Measurements from ENCODE around the gene POFUT1.
"Not testable (repeated sequence)": the region's sequence is repeated elsewhere in the genome, so short reads cannot be mapped to it uniquely, and the experiment has no call there.

The POFUT1 gene

DNA sequence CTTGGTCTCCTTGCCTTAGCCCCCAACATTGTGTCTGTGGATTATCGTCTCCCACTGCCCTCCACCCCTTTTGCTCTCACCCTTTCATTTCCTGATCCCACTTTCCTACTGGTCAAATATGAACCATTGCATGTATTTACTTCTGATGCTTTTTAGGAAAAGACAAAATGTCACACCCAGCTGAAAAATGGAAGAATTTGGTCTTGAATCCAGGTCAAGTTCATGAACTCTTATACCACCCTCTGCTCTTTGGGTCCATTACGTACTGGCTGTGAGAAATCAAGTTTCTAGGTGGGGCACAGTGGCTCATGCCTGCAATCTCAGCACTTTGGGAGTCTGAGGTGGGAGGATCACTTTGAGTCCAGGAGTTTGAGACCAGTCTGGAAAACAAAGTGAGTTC is 54.0 kb downstream of the POFUT1 start:
- Histone ChIP-seq H3K9me3 (ENCODE audit: insufficient read depth, low read depth, low read length) (no peaks in the 10 kb centered on the region), H3K36me3 (ENCODE audit: insufficient read depth, low read length) (no peaks in the 10 kb centered on the region), H3K27me3 (ENCODE audit: insufficient read depth, low read length) (no peaks in the 10 kb centered on the region), H3K27ac (ENCODE audit: low read depth, low read length) (no peak overlapping the region), H3K4me1 (ENCODE audit: insufficient read depth, low read length) (no peaks in the 10 kb centered on the region), H3K4me3 (ENCODE audit: low read length) (no peak overlapping the region), H3K9ac (ENCODE audit: low read depth, low read length) (no peak overlapping the region)
- WGBS, result 91% methylated on average over 2 of the region's 2 CpGs

DNA sequence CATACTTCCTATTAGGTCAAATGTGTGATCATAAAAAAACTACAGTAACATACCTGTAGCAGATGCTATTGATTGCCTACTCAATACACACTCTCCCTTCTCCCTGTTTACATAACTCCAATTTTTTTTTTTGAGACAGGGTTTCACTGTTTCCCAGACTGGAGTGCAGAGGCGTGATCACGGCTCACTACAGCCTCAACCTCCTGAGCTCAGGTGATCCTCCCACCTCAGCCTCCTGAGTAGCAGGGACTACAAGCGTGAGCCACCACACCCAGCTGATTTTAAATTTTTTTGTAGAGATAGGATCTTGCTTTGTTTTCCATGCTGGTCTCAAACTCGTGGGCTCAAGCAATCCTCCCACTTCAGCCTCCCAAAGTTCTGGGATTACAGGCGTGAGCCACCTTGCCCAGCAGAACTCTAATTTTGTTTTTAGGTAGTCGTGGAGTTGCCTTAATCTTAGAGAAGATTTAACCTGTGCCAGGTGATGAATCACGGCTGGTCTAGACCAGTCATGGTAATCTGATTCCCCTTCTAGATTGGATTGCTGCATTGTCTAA is 55.8 kb downstream of the POFUT1 start:
- Histone ChIP-seq H3K9ac (ENCODE audit: low read depth, low read length) (no peak overlapping the region), H3K27ac (ENCODE audit: low read depth, low read length) (no peak overlapping the region), H3K4me1 (ENCODE audit: insufficient read depth, low read length) (no peaks in the 10 kb centered on the region), H3K36me3 (ENCODE audit: insufficient read depth, low read length) (no peaks in the 10 kb centered on the region), H3K9me3 (ENCODE audit: insufficient read depth, low read depth, low read length) (no peaks in the 10 kb centered on the region), H3K4me3 (ENCODE audit: low read length) (no peak overlapping the region), H3K27me3 (ENCODE audit: insufficient read depth, low read length) (no peaks in the 10 kb centered on the region)
- WGBS, result 84% methylated on average over 7 of the region's 7 CpGs

DNA sequence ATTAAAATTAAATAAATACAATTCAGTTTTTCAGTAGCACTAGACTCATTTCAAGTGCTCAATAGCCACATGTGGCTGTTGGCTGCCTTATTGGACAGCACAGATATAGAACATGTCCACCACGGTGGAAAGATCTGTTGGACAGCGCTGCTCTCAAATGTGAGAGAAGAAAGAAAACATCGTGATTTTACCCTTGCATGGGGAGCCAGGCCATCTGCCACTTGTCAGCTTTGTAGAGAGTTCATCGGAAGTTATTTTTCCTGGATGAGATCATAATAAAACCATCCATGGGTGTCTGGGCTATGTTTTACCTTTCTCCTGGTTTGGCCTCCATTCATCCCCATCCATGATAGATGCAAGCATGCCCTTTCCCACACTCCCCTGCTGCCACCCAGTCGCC is 63.9 kb downstream of the POFUT1 start:
- 92% methylated on average over 5 of the region's 5 CpGs for WGBS
- Histone ChIP-seq H3K9me3 (ENCODE audit: insufficient read depth, low read depth, low read length) (peaks cover 2% of the 10 kb centered on the region; the same call in 1 of the 2 replicates), H3K4me1 (ENCODE audit: insufficient read depth, low read length) (no peaks in the 10 kb centered on the region), H3K9ac (ENCODE audit: low read depth, low read length) (no peak overlapping the region), H3K4me3 (ENCODE audit: low read length) (no peak overlapping the region), H3K36me3 (ENCODE audit: insufficient read depth, low read length) (no peaks in the 10 kb centered on the region), H3K27me3 (ENCODE audit: insufficient read depth, low read length) (no peaks in the 10 kb centered on the region), H3K27ac (ENCODE audit: low read depth, low read length) (no peak overlapping the region)

DNA sequence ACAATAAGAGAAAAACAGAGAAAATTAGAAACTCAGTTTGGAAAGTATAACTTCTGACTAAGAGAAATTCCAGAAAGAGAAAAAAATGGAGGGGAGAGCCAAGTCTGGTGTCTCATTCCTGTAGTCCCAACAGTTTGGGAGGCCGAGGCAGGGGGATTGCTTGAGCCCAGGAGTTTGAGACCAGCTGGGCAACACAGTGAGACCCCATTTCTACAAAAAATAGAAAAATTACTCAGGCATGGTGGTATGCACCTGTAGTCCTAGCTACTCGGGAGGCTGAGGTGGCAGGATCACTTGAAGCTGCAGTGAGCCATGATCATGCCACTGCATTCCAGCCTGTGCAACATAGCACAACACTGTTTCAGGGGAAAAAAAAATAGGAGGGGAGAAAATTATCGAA is 66.7 kb downstream of the POFUT1 start:
- Histone ChIP-seq H3K36me3 (ENCODE audit: insufficient read depth, low read length) (no peaks in the 10 kb centered on the region), H3K27me3 (ENCODE audit: insufficient read depth, low read length) (no peaks in the 10 kb centered on the region), H3K9ac (ENCODE audit: low read depth, low read length) (no peak overlapping the region), H3K27ac (ENCODE audit: low read depth, low read length) (no peak overlapping the region), H3K4me3 (ENCODE audit: low read length) (no peak overlapping the region), H3K4me1 (ENCODE audit: insufficient read depth, low read length) (peaks cover 5% of the 10 kb centered on the region; the same call in 1 of the 2 replicates), H3K9me3 (ENCODE audit: insufficient read depth, low read depth, low read length) (peaks cover 2% of the 10 kb centered on the region; the same call in 1 of the 2 replicates)
- 89% methylated on average over 2 of the region's 3 CpGs for WGBS

DNA sequence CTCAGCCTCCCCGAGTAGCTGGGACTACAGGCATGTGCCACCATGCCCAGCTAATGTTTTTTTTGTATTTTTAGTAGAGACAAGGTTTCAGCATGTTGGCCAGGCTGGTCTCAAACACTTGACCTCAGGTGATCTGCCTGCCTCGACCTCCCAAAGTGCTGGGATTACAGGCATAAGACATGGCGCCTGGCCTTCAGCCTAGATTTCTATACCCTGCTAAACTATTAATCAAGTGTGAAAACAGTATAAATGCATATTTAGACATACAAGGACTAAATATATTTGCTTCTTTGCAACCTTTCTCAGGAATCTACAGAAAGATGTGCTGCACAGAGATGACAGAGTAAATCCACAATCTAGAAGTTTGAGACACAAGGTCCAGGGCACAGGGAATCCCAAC is 67.5 kb downstream of the POFUT1 start:
- H3K27me3 ChIP-seq (ENCODE audit: insufficient read depth, low read length); H3K9me3 ChIP-seq (ENCODE audit: insufficient read depth, low read depth, low read length); H3K4me1 ChIP-seq (ENCODE audit: insufficient read depth, low read length); H3K36me3 ChIP-seq (ENCODE audit: insufficient read depth, low read length); H3K4me3 ChIP-seq (ENCODE audit: low read length); H3K27ac ChIP-seq (ENCODE audit: low read depth, low read length); H3K9ac ChIP-seq (ENCODE audit: low read depth, low read length): not testable (repeated sequence)
- WGBS, result 86% methylated on average over 3 of the region's 3 CpGs

DNA sequence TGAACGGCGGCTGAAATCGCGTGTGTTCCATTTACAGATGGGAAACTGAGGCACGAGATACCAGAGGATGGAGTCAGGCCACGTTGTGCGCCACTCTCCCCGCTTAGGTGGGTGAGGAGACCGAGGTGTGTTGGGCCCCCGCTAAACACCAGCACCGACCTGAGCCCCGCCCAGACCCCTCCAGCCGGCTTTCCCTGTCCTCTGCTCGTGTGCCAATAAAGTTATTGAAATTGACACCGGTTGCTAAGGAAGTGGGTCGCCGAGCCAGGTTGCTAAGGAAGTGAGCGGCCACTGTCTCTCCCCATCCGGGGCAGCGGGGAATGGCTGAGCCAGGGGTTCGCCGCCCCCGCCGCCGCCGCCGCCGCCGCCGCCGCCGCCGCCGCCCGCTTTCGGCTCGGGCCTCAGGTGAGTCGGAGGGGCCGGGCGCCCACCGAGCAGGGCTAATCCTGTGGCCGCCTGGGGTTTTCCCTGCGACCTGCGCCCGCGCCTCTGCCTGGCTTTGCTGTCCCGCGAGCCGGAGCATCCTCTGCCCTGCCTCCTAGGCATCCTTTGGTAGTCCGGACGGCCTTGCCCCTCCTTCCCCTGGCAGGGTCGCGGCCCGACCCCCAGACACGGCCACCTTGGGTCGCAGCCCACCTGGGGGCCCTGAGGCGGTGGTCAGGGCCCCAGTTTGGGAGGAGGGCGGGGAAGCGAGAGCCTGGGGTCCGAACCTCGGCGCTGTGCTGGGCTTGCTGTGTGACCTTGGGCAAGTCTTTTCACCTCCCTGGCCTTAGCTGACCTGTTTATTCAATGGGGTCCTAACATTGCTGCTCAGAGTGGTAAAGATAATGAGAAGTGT is 69.9 kb downstream of the POFUT1 start, which contains the start of gene KIF3B:
KIF3B (plus strand) TSS at position 291 of the 838 bp plus-strand sequence. CDS start 32,127 bp downstream, outside the sequence.
- Histone ChIP-seq H3K4me3 (ENCODE audit: low read length) (peak within 1 kb of the TSS; percentile 87), H3K9ac (ENCODE audit: low read depth, low read length) (peak within 1 kb of the TSS; percentile 73), H3K4me1 (ENCODE audit: insufficient read depth, low read length) (peaks cover 5% of the 10 kb centered on the region; the same call in 1 of the 2 replicates), H3K27me3 (ENCODE audit: insufficient read depth, low read length) (no peaks in the 10 kb centered on the region), H3K9me3 (ENCODE audit: insufficient read depth, low read depth, low read length) (peaks cover 2% of the 10 kb centered on the region; the same call in 1 of the 2 replicates), H3K36me3 (ENCODE audit: insufficient read depth, low read length) (peaks cover 3% of the 10 kb centered on the region; the same call in 1 of the 2 replicates), H3K27ac (ENCODE audit: low read depth, low read length) (no peak within 1 kb of the TSS; the same call in 1 of the 2 replicates)
- WGBS, result 4% methylated on average over 62 of the region's 62 CpGs

DNA sequence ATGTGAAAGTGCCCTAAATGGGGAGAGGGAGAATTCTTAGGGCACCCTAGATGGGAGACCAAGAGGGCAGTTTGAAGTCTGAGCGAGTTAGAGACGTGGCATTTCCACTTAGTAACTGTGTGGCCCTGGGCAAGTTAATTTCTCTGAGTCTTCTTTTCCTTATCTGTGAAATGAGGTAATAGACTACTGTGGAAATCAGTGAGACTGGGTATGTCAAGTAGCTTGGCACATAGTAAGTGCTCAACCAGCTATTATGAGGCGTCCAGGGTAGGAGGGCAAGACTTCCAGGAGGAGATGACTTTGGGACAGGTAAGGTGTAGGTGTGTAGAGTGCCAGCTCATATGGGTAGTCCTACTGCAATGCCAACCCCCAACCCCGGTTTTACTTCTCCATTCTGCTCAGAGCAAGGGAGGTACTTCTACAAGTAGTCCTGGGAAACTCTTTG is 70.5 kb downstream of the POFUT1 start:
- WGBS, result 81% methylated on average over 4 of the region's 4 CpGs
- Histone ChIP-seq H3K36me3 (ENCODE audit: insufficient read depth, low read length) (peaks cover 3% of the 10 kb centered on the region; the same call in 1 of the 2 replicates), H3K27ac (ENCODE audit: low read depth, low read length) (no peak overlapping the region), H3K27me3 (ENCODE audit: insufficient read depth, low read length) (no peaks in the 10 kb centered on the region), H3K4me3 (ENCODE audit: low read length) (peak overlapping the region; percentile 87), H3K4me1 (ENCODE audit: insufficient read depth, low read length) (peaks cover 5% of the 10 kb centered on the region; the same call in 1 of the 2 replicates), H3K9ac (ENCODE audit: low read depth, low read length) (peak overlapping the region; percentile 73; the same call in 1 of the 2 replicates), H3K9me3 (ENCODE audit: insufficient read depth, low read depth, low read length) (peaks cover 2% of the 10 kb centered on the region; the same call in 1 of the 2 replicates)

DNA sequence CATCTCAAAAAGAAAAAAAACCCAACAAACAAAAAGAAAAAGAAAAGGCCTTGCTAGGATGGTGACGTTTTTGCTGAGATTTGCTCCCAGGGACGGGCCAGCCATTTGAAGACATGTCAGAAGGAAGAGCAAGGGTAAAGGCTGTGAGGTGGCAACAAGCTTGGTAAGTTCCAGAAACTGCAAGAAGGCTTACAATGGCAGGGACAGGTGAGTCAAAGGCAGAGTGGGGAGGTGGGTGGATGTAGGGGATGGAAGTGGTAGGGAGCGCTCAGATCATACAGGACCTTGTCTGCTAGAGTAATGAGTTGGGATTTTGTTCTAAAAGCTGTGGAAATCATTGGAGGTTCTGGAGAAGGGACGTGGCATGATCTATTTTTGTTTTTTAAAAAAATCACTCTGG is 74.0 kb downstream of the POFUT1 start:
- Histone ChIP-seq H3K36me3 (ENCODE audit: insufficient read depth, low read length) (peaks cover 3% of the 10 kb centered on the region; the same call in 1 of the 2 replicates), H3K9ac (ENCODE audit: low read depth, low read length) (no peak overlapping the region), H3K27me3 (ENCODE audit: insufficient read depth, low read length) (no peaks in the 10 kb centered on the region), H3K27ac (ENCODE audit: low read depth, low read length) (no peak overlapping the region), H3K9me3 (ENCODE audit: insufficient read depth, low read depth, low read length) (no peaks in the 10 kb centered on the region), H3K4me3 (ENCODE audit: low read length) (no peak overlapping the region), H3K4me1 (ENCODE audit: insufficient read depth, low read length) (peaks cover 5% of the 10 kb centered on the region; the same call in 1 of the 2 replicates)
- 91% methylated on average over 4 of the region's 4 CpGs for WGBS

DNA sequence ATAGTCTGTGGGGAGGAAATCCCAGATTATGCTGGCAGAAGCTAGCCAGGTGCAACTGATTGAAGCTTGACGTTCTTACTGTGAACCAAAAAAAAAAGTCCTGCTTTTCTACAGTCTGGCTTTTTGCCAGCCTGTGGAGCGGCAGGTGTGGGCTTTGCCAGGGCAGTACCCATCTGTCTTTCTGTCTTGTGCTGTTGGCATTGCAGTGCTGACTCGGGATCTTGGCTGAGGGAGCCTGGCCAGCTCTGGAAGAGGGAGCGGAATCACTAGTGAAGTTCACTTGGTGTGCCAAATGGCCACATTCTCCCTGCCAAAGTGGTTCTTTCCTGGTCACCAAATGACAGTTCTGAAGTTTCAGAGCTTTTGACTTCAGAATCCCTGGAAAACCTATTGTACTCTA is 74.8 kb downstream of the POFUT1 start:
- Histone ChIP-seq H3K9me3 (ENCODE audit: insufficient read depth, low read depth, low read length) (no peaks in the 10 kb centered on the region), H3K9ac (ENCODE audit: low read depth, low read length) (no peak overlapping the region), H3K4me1 (ENCODE audit: insufficient read depth, low read length) (peaks cover 5% of the 10 kb centered on the region; the same call in 1 of the 2 replicates), H3K27ac (ENCODE audit: low read depth, low read length) (no peak overlapping the region), H3K27me3 (ENCODE audit: insufficient read depth, low read length) (no peaks in the 10 kb centered on the region), H3K36me3 (ENCODE audit: insufficient read depth, low read length) (peaks cover 3% of the 10 kb centered on the region; the same call in 1 of the 2 replicates), H3K4me3 (ENCODE audit: low read length) (no peak overlapping the region)
- 92% methylated on average over 4 of the region's 4 CpGs for WGBS

DNA sequence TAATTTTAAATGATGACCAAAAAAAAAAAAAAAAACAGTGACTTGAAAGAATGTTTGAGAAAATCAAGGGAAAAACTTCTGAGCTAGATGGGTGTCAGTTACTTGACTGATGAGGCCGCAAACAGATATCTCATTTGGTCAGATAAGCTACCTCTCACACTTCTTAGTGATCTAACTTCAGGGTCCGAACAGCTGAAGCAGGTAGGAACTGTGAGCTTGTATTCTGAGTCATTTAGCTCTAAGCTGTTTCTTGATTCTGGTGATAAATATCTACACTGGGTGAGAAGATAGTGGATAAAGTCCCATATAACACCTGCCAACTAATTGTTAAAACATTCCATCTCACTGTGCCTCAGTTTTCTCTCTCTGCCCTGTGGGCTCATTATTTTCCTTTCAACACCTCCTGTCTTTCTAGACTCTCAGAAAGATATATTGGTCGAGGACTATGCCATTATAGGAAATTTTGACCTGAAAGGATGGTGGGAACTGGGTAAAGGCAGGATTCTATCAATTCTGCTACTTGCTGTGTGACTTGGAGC is 77.5 kb downstream of the POFUT1 start:
- Histone ChIP-seq H3K4me3 (ENCODE audit: low read length) (no peak overlapping the region), H3K27ac (ENCODE audit: low read depth, low read length) (no peak overlapping the region), H3K36me3 (ENCODE audit: insufficient read depth, low read length) (peaks cover 8% of the 10 kb centered on the region; the same call in 1 of the 2 replicates), H3K27me3 (ENCODE audit: insufficient read depth, low read length) (no peaks in the 10 kb centered on the region), H3K4me1 (ENCODE audit: insufficient read depth, low read length) (no peaks in the 10 kb centered on the region), H3K9me3 (ENCODE audit: insufficient read depth, low read depth, low read length) (no peaks in the 10 kb centered on the region), H3K9ac (ENCODE audit: low read depth, low read length) (no peak overlapping the region)
- WGBS, result 89% methylated on average over 3 of the region's 3 CpGs
